ENCODE data around the gene PARD3.

Gene PARD3

GRCh38 chr10:34629084-34629483 lies 186.0 kb downstream of the PARD3 start:
- FAIRE-seq (no peak), DNase-seq (ENCODE audit: insufficient read length, low spot score) (no peak)
- TF ChIP-seq, protein P1, sequence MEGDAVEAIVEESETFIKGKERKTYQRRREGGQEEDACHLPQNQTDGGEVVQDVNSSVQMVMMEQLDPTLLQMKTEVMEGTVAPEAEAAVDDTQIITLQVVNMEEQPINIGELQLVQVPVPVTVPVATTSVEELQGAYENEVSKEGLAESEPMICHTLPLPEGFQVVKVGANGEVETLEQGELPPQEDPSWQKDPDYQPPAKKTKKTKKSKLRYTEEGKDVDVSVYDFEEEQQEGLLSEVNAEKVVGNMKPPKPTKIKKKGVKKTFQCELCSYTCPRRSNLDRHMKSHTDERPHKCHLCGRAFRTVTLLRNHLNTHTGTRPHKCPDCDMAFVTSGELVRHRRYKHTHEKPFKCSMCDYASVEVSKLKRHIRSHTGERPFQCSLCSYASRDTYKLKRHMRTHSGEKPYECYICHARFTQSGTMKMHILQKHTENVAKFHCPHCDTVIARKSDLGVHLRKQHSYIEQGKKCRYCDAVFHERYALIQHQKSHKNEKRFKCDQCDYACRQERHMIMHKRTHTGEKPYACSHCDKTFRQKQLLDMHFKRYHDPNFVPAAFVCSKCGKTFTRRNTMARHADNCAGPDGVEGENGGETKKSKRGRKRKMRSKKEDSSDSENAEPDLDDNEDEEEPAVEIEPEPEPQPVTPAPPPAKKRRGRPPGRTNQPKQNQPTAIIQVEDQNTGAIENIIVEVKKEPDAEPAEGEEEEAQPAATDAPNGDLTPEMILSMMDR (IDR thresholded peaks at IDR 0.05; ENCODE audit: insufficient read depth, missing control alignments) = no peak

GRCh38 chr10:34628174-34628796 lies 186.8 kb downstream of the PARD3 start:
- TF ChIP-seq, protein P1 (IDR thresholded peaks at IDR 0.05; ENCODE audit: insufficient read depth, missing control alignments) = no peak
- no peak for DNase-seq (ENCODE audit: insufficient read length, low spot score)
- FAIRE-seq = no peak

GRCh38 chr10:34627741-34628140 lies 187.4 kb downstream of the PARD3 start:
- FAIRE-seq = no peak
- no peak for DNase-seq (ENCODE audit: insufficient read length, low spot score)
- TF ChIP-seq, protein P1 (IDR thresholded peaks at IDR 0.05; ENCODE audit: insufficient read depth, missing control alignments) = no peak

DNA sequence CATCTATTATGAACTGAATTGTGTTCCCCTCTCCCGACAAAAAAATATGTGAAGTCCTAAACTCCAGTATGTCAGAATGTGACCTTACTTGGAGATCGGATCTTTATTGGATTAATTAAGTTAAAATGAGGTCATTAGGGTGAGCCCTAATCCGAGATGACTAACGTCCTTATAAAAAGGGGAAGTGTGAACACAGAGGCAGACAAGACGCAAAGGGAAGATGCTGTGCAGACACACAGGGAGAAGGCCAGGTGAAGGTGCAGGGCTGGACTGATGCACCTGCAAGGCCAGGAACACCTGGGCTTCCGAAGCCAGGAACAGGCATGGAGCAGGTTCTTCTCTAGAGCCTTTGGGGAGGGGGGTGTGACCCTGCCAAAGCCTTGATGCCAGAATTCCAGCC lies 187.8 kb downstream of the PARD3 start:
- FAIRE-seq = no peak

DNA sequence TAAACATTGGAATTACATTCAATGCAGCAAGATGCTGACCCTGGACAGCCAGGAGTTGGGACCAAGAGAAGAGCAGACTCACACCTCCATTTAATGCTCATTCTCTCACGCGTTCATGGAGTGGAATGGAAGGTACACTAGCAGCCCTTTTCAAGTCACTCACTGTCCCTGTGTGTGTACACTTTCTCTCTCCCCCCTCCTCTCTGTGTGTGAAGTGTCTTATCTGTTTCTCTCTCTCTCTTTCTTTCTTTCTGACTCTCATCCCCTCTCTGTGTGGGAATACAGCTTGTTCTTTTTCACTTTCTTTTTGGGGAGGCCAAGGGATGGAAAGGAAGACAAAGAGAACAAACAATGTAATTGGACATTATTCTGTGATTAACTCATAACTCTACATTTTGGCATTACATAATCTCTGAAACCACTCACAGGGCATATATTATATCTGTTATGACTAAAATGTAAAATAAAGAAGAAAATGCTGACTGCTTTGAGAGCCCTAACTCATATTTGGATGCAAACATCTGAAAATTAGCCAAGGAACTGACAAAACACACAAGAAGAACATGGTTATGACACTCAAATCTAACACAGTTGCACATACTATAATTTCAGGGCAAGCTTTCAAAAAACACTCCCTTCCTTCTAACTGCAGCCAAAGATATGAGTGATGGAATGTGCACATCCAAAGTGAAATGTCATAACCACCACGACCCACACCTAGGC lies 188.8 kb downstream of the PARD3 start:
- TF ChIP-seq, protein P1 (IDR thresholded peaks at IDR 0.05; ENCODE audit: insufficient read depth, missing control alignments) = no peak
- DNase-seq (ENCODE audit: insufficient read length, low spot score) (no peak), FAIRE-seq (no peak)

More for the DNA sequence above, 187.8 kb downstream of the PARD3 start:
- TF ChIP-seq, protein P1 (IDR thresholded peaks at IDR 0.05; ENCODE audit: insufficient read depth, missing control alignments) = no peak
- no peak for DNase-seq (ENCODE audit: insufficient read length, low spot score)

GRCh38 chr10:34624323-34625153 lies 190.6 kb downstream of the PARD3 start:
- DNase-seq (ENCODE audit: insufficient read length, low spot score) = no peak
- TF ChIP-seq, protein P1 (IDR thresholded peaks at IDR 0.05; ENCODE audit: insufficient read depth, missing control alignments) = no peak
- FAIRE-seq = no peak

Measured in D721Med (cell line).